NCI-H2196 (cell line): Measurements from ENCODE around the gene SERPINB5.
A peak's percentile ranks its signal among the peaks of the same experiment; 100 is the strongest.

Experiments
- DNase-seq: peaks from one replicate; lab custom pipeline; 2025; ENCODE audit not compliant: unreplicated experiment; lab: John Stamatoyannopoulos, UW

SERPINB5 gene

GRCh38 chr18:63468575-63468974 is 8.2 kb upstream of the SERPINB5 start:
- no peak for DNase-seq

GRCh38 chr18:63470751-63471150 is 6.0 kb upstream of the SERPINB5 start:
- DNase-seq: no peak

- no peak for DNase-seq
These were observed 4.4 kb upstream of the SERPINB5 start for GRCh38 chr18:63472380-63472779.

- DNase-seq: no peak
These were observed 442 bp downstream of the SERPINB5 start for GRCh38 chr18:63477200-63477599.

DNA sequence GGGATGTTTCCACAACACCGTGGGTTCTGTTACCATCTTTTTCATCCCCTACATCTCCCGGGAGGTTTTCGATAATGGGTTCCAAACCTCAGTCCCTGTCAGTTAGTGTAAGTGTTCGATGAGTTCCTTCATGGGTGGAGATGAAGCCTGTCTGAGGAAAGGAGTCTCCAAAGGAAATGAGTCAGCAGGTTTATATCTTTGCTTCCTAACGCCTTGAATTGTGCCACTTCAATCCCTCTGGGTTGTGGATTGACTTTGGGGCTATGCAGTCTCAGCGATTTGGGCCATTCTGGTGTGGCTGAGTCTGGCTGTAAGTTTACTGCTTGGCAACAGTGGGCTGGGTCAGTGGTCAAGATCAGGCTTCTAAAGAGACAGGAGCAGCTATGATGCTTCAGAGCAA is 1.2 kb downstream of the SERPINB5 start:
- DNase-seq: no peak

GRCh38 chr18:63479826-63480225 is 3.1 kb downstream of the SERPINB5 start:
- DNase-seq: no peak

DNA sequence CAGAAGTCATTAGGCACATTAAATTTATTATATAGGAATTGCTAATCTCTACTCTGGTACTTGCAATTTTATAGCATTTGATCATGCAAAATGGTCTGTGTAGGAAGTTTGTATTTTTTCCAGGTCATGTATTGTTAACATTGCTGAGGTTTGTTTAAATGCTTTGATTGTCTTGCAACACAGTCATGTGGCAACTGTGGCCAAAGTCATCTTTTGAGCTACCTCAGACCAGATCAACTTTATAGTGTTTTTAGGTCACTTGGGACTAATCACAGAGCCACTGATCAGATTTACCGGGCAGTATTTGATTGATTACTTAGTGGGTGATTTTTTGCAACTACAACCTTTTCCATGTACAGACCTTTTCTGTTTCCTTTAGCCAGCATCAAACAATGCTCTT is 3.7 kb downstream of the SERPINB5 start:
- no peak for DNase-seq

- DNase-seq: no peak
These were observed 4.2 kb downstream of the SERPINB5 start for GRCh38 chr18:63480915-63481314.

DNA sequence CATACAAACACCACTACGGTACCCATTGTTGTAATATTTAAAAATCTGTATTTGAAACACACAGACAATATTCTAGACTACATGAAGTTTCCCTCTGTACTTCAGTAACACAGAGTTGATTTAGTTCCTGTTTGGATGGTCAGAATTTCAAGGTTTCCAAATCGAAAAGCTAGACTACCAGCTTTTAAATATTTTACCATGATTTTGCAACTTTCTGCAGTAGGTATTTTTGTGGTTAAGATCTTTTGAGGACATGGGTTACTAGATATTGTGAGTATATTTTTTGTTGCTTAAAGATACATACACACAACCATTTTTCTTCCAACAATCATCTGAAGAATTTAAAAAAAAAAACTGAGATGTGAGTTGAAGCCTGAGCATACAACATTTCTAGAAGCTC is 10.9 kb downstream of the SERPINB5 start:
- no peak for DNase-seq

- DNase-seq: no peak
These were observed 11.4 kb downstream of the SERPINB5 start for GRCh38 chr18:63488160-63488559.

DNA sequence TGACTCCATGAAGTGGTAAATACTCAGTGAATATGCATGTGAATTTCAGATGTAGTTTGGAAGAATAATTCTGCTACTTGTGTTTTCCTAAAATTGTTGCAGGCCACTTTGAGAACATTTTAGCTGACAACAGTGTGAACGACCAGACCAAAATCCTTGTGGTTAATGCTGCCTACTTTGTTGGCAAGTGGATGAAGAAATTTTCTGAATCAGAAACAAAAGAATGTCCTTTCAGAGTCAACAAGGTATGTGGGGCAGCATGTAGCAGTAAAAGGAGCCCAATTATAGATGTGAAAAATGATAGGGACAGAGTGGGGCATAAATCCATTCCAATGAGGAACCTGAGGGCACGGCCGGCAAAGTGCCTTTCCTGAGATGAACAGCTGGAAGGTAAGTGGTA is 16.1 kb downstream of the SERPINB5 start:
- DNase-seq: no peak

DNA sequence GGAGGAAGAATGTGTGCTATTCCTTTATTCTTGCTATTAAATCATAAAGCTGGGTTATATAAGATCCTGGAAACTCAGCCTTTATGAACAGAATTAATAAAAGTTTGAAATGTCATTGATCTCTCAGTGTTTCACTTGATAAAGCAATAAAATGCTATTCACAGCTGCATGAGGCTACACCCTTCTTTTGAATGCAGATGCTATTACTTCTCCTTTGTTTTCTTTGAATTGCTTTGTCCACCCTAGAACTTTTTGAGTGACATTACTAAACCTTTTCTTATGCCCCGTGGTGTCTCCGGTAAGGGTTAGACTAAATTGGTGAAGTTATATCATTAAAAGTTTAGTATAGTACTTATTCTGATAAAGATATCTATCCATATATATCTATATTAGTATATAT is 18.9 kb downstream of the SERPINB5 start:
- DNase-seq: no peak

DNA sequence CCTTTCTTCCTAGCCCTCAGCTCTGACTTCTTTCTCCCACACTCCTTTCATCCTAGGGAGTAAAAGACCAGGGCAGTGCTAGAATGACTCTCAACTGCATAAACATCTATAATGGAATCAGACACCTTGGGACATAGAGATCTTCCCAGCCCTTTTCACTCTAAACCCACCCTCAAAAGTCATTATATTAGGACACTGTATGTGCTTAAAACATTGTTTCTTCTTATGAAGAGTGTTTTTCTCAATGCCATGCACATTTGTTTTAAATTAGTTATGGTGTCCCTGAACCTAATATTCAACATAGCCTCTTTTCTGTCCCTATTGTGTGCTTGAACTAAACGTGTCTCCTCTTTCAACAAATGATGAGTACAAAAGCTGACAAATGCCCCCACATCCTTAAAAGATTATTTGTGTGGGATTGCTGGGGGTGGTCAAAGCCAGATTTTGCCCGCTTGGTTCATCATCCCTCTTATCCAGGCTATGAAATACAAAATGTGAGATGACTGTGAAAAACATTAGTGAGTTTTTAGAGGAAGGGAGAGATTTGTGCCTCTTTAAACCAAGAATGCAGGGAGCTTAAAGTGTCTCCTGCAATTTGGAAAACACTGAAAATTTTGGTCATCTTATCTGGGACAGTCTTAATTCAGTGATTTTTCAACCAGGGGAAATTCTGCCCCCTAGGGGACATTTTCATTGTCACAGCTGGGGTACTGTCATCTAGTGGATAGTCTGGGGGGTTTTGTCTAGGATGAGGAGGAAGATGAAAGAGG is 29.0 kb downstream of the SERPINB5 start:
- DNase-seq: peak; percentile 14

GRCh38 chr18:63506336-63506646 is 29.5 kb downstream of the SERPINB5 start:
- DNase-seq: no peak

DNA sequence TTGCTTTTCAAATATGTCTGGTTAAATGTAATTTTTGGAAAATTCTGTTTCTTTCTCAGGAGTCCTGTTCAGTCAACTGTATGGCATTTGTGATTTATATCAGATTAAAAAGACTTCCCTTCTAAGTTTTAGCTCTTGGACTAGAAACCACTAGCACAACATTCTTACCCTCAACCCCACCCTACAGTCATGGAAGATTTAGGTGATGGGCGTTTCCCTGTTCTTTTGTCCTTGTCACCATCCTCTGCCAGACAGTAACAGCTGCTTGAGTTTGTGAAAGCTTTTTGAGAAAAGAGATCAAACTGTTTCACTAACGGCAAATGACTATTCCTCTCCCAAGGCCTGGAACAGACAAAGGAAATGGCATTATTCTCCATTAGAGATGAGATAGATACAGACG is 31.8 kb downstream of the SERPINB5 start:
- no peak for DNase-seq

DNA sequence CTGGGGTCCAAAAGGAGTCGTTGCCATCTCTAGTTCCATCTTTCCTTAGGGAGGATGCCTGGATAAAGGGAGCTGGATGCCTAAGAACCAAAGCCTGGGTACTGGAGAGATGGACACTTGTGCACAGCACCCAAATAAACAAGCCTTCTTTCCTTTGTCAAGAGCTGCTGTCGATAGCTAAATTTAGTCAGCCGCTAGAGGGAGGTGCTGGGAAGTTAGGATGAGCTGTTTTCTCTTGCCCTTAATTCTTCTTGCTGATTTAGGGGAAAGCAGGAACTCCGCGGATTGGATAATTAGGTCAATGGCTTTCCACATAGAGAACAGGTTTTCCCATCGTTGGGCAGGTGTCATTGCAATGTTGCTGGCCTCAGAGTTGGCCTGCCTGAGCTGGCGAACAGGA is 34.5 kb downstream of the SERPINB5 start:
- peak; percentile 32 for DNase-seq

DNA sequence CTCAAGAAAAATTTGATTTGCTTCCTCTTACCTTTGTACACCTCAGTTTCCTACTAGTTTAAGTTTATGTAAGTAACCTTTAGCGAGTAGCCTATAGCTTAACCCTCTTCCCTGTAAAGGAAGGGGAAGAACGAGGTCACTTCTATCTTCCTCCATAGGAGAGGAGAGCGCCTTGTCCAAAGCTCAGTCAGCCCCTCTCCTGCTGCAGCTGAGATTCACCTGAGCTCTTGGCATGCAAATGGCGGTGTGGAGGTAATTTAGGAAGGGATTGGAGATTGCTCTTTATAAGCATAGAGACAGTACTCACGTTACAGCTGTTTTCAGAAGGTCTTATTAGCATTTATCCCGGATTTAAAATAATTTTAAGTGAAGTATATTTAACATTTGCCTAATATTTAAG is 37.6 kb downstream of the SERPINB5 start:
- DNase-seq: no peak

GRCh38 chr18:63514888-63515678 is 38.3 kb downstream of the SERPINB5 start:
- no peak for DNase-seq

DNA sequence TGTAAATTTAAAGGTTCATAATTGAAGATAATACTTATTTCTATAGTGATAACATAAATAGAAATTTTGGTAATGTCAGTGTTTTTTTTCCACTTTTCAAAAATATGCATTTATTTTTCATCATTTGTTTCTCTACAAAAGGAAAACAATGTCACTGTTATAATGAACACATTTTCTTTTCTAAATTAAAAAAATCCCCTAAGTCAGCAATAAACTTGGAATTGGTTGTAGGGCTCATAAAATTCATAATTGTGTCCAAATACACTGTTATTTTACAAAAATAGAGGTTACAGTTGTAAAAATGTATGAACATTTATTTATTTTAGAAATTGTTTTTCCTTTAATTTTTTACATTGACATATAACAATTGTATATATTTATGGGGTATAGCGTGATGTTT is 39.0 kb downstream of the SERPINB5 start:
- no peak for DNase-seq

DNA sequence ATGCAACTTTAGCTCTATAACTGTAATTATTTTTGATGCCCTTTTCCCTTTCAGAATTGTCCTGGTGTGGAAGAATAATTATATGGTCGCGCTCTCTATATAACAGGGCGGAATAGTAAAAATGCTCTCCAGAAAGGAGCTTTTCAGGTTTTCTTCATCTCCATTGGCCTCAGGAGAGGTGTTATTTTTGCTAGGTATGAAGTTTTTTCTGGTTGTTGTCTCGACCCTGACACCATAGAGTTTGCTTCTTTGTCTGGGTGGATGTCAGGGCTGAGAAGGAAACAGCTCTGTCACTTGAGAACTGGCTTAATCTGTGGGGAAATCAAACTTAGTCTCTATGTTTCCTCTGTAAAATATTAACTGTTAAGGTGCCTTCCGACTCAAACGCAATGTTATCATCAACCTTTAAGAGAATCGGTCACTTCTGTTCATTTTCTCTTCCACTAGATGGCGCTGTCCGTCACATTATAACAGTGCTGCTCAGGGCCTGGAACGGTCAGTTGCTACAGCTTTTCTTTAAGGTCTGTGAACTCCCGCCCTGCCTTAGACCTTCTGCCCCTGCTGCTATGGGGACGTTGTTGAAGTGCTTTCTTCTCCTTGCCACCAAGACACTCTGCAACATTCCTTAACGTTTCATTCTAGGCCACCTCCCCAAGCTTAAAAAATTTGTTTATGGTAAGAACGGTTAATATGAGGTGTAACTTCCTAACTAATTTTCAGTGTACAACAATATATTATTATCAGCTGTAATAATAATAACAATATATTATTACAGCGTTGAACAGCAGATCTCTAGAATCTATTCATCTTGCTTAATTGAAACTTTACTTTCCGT is 41.6 kb downstream of the SERPINB5 start:
- peak; percentile 86 for DNase-seq

DNA sequence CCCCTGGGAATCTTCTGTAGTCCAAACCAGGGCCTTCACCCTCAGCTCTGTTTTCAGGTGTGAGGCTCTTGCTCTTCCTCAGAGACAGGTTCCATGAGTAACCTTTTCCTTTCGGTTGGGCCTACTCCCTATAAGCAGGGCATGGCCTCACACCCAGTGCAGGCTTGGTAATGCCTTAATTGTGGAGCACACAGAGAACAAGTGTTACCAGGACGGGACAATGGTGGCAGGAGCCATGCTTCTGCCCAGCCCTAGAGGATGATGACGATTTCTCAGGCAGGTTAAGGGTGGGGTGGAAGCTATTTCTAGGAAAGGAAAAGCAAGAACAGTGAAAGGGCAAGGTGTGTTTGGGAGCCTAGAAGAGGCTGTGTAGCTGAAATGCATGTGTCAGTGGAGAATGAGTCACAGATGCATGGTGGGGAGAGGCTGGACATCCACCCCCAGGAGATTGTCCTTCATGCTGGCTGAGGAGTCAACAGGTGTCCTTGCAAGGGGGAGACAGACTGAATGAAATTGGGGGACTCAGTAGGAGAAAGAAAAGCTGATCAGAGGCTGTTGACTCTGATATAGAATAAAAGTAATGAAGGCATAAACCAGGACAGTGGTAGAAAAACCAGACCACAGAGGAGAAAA is 43.4 kb downstream of the SERPINB5 start:
- DNase-seq: no peak
